HS-5 (cell line): ENCODE results near the gene ELOVL5.
"Not testable (repeated sequence)": the region's sequence is repeated elsewhere in the genome, so short reads cannot be mapped to it uniquely, and the experiment has no call there.

Source experiments
- DNase-seq: peaks from one replicate; pipeline ENCODE4 v3.0.0-alpha.2; 2012; ENCODE audit warnings: low read depth

Gene ELOVL5

DNA sequence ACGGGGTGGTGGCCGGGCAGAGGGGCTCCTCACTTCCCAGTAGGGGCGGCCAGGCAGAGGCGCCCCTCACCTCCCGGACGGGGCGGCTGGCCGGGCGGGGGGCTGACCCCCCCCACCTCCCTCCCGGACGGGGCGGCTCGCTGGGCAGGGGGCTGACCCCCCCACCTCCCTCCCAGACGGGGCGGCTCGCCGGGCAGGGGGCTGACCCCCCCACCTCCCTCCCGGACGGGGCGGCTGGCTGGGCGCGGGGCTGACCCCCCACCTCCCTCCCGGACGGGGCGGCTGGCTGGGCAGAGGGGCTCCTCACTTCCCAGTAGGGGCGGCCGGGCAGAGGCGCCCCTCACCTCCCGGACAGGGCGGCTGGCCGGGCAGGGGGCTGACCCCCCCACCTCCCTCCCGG is 43.8 kb downstream of the ELOVL5 start:
- DNase-seq = not testable (repeated sequence)

DNA sequence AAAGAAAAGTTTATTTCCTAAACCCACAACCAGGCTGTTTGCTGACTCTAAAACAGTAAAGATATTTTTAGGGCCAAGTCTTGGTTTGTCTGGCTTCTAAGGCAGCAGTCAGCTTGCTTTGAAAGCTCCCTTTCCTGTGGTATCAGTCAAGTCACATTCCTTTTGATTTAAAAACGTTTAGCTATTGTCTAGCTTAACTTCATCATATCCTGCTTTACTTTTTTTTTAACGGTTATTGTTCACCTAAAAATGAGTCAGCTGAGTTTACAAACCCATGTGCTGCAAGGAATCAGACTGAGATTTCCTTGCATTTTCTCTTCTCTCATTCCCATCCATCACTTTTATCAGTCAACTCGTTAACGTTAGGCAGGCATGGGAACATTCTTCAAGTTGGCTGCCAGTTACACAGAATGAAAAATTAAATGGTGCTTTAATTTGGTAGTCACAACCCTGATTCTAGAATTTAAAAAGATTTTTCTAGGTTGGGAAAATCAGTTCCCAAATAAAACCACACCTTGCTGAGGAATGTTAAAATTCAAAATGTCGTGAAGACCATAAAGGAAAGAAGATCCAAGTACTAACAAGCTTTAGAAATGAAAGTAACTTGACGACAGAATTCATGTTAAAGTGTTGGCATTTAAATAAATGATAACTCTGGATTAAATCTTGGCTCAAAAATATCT is 45.9 kb downstream of the ELOVL5 start:
- peak; percentile 70 for DNase-seq

DNA sequence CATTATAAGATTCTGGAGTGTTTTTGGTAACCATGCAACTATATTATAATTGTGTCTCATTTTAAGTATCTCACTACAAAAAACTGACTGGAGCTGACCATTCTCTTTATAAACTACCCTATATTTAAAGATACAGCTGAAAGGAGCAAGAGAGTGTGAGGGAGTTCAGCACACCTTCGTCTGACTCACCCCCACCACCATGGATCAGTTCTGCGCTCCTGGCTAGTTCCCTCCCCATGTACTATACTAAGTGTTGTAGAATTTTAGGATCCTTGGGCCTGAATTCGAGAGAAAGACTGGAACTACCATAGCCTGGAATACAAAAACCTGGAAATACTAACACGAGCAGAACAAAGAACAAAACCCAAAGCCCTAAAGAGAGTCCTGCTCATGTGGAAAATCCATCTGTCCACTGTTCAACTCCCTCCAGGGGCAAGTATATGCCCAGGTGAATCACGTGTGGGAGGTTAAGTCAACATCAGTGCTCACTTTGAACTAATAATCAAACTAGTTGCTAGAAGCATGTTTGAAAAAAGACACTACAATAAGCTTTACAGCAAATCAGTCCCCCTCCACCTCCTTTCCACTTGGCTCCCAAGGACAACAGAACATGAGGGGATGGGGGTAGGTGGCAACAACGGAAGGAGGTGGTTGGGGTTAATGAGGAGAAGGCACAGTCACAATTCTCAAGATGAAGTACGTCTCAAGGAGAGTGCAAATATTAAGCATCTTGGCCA is 46.8 kb downstream of the ELOVL5 start:
- no peak for DNase-seq

DNA sequence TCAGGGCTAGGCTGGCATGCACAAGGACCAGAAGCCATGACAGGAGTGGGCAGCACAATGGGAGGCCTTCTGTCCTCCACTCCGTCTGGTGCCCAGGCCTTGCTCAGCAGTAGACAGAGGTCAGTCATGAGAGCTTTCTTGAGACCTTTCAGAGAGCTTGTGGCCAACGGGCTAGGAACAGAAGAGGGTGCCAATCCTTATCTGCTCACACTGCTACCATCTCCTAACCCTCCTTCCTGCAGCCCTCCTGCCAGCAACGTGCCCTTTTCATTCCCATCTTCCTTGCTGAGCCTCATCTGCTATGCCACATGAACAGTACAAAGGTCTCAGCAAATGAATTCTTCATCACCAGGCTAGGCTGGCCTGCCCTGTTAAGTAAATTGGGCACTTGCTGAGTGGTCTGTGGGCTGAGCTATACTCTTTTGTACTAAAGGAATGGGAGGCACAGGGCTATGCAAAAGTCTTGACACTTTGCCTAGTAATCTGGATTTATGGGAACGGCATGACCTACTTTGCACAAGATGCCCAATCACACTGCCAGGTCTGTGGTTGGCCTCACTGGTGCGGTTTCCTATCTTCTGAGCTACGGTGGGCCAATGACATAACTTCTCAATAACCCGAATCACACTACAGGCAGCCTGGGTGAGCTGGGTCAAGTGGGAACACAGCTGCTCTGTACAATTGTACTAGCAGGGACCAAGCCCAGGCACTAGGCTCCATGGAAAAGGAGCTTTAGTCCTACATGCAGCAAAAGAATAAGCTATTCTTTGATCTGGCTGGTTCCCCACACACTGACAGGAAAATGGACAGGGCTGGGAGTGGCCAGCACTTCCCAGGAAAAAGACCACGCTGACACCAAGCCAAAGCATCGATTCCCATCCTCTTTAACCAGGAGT is 47.8 kb downstream of the ELOVL5 start:
- DNase-seq = no peak

DNA sequence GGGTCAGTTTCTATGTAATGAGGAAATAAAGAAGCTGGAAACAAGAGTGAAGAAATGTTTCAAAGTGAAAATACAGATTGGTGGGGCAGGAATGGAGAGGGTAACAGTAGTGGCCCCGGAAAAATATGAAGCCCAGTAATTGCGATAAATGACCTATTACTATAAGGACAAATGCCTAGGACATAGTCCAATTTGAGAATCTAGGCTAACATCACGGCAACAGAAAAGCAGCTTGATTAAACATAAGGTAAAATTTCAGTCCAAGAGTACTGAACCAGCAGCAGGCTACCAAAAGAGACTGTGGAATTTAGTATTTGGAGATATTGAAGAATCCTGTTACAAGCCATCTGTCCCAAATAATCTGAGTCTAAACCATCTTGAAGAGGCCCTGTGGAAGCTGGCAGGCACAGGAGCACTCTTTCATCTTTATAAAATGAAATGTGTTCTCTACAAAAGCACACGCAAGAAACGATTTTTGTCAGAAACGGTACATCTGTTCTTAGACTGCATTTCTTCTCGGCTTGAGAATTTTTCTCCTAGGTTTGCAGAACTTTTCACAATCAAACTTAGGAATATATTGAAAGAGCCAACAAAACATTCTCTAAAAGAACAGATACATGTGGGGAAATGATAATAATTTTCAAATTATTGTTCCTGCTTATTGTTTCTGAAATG is 49.3 kb downstream of the ELOVL5 start:
- DNase-seq = no peak

DNA sequence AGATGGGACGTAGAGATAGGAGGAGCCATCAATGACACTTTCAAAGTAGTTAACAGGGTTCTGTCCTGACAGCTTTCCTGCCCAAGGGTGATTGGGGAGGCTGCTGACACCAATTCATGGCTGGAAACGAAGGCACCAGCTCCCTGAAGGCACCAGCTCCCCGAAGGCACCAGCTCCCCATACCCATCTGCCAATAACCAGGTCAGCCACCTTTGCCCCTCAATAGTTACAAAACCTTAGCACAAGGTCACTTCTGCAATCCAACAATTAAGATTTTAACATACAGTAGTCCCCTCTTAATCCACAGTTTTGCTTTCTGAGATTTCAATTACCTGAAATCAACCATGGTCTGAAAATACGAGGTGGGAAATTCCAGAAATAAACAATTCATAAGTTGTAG is 51.7 kb downstream of the ELOVL5 start:
- DNase-seq = no peak

DNA sequence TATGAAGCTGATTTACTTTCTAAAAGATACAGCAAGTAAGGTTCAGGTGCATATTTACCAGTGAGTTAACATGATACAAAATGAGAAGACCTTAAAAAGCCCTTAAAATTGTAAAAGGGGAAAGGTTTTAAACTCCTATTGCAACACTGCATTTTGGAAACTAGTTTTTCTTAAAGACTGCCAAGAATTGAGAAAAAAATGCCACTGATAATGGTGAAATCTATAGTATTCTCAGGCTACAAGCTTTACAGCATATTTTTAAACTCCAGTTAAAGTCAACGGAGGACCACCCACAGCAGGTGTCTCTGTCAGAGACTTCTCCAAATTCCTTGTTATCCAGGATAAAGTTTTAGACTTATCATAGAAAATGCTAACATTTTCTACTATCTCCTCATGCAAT is 53.6 kb downstream of the ELOVL5 start:
- no peak for DNase-seq

DNA sequence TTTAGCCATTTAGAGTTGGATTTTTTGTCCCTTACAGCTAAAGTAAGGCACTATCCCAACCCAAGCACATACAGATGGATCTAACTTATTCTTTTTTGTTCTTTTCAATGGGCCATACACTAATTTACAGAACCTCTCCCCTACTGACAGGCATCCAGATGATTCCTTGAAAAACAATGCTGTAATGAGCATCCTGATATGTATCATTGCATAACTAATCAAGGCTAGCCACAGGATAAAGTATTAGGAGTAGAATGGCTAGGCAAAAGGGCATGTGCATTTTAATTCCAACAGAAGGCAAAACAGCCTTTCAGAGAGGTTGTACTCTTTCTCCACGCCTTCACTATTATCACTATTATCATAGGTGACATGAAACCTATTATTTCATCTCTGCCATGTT is 54.1 kb downstream of the ELOVL5 start:
- DNase-seq = no peak

DNA sequence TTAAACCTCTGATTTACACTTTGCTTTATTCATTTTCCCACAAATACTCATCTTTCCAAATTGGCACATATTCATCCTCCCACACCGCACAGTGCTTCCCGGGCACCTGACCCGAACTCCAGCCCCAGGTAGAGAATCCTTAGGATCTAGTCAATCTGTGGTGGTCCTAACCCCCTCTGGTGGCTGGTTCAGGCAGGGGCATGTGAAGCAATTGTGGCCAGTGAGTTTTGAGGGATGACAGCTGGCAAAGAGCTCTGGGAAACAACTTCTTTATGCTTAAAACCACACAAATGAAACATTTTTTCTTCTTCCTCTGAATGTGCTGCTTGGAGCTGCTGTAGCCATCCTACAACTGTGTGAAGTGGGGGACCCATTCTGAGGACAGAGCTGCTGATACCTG is 54.7 kb downstream of the ELOVL5 start:
- DNase-seq = no peak

DNA sequence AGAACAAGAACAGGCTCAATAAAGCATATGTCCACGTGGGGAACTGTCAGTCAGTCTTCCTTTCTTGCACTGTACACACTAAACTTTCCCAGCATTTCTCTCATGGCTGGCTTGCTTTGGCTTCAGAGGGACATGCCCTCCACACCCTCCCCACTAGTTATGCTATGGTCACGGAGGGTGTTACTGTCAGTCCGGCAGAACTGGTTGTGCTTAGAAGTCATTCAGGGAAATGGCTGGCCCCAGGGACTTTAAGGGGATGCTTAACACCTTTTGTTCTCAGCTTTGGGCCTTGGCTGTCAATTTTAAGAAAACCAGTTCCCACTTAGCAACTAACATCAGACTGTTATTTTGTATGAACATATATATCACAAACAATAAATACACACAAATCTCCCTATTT is 55.1 kb downstream of the ELOVL5 start:
- no peak for DNase-seq

DNA sequence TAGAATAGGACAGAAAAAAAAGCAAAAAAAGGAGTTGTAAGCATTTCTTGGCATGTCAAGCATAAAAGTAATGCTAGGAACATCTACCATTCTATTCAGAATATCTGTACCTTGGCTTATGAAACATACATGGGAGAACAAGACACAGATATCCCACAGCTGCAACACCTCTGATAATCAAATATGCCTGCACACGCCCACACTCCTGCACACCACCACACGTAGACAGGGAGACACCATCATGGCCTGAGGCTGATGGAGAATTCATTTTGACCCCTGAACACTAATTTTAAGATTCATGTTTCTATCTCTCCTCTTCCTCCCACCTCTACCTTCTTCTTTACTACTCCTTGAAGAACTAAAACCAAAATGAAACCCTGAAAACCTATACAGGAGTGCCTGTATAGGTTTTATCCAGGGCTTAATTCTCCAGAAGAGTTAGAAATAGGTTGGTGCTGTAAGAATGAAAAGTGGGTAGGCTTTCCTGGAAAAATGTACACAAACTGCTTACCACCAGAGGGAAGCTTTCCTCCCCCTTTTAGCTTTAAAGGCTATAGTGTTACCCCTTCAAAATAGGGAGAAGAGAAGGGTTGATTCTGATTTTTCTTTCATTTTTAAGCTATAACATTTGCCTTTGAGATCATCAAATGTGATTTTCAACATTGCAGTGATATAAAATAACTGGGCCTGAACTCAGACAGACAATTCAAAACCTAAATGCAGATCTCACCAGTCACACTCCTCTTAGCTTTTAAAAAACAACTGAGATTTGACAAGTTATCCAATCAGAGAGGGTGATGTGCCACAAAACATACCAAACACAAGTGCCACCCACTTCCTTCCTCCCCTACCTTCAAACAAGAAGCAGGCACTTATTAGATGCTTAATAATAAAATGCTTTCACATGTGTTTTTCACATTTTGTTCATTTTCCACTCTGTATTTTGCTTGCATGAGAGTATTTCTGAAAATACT is 57.9 kb downstream of the ELOVL5 start:
- no peak for DNase-seq

DNA sequence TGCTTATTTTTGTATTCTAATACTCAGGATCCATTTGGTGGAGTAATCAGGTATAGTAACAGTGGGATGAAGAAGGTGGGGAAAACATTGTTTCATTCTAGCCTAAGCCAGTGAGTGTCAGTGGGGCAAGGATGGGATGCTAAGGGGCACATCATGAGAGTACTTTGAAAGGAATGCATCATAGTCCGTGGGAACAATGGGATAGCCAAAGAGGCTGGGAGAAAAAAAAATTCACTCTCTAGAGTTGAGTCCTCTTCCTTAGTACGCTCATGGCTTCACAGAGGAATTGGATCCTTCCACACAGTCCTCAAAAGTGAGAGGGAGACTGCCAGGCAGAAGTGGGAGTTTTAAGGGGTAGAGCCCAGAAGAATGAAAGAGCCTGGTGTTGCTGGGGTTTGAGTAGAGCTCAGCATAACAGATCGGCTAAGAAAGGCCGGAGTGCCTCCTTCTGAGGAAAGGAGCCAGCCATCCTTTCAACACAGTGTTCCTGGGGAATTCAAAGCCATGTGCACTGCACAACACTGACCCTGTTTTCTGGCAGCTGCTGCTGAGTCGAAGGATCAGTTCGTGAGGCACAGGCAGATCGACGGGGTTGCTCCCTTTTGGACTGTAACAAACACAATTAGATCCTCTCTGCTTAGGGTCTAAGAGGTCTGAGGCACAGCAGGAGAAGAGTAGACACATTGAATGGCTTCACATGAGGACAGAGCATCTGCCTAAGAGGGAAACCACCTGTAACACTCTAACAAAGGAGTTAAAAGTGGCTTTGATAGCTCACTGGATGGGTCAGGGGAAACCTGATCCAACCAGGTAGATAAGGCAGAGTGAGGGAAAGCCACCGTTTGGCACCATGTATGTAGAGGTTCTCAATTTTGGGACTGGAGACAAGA is 61.2 kb downstream of the ELOVL5 start:
- DNase-seq = no peak

DNA sequence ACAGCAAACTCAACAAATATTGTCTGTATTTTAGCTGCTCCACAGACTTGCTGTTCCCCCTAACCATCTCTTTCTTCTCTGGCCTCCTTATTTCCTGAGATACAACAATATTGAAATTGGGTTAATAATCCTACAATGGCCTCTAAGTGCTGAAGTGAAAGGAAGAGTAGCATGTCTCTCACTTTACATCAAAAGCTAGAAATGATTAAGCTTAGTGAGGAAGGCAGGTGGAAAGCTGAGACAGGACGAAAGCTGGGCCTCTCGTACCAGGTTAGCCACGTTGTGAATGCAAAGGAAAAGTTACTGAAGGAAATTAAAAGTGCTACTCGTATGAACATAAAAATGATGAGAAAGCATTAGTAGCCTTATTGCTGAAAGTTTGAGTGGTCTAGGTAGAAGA is 63.8 kb downstream of the ELOVL5 start:
- no peak for DNase-seq

DNA sequence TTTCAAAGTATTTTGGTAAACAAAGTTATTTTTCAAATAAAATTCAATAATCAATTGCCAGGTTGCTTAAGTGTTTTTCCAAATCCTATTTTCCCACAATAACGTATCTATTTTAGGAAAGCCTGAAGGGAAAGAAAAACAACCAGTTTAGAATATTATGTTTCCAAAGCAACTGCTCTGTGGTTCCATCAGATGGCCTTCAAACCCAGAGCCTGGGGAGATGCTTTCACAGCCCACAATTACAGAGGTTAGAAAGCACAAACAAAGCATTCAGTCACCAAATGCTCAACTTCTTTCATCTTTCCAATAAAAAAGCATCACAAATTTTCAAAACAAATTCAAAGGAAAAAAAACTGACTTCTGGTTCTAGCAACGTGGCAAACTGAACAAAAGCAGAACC is 66.0 kb downstream of the ELOVL5 start:
- DNase-seq = no peak

DNA sequence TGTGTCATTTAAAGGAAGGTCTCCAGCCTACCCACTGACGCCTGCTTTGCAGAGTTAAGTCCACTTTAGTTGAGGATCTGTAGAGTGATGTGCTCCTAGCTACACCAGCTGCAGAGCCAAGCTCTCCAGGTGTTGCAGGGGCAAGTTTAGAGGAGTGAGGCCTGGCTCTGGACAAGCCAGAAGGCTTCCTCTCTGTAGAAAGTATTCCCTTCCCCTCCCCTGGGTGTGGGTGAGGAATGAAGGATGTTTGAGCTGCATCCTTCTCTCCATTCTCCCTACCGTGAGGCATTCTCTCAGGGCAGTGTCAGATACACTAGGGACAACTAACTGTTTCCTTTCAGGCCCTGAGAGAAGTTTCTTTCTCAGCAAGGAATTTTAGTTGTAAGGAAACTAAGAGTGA is 66.5 kb downstream of the ELOVL5 start:
- DNase-seq = no peak

DNA sequence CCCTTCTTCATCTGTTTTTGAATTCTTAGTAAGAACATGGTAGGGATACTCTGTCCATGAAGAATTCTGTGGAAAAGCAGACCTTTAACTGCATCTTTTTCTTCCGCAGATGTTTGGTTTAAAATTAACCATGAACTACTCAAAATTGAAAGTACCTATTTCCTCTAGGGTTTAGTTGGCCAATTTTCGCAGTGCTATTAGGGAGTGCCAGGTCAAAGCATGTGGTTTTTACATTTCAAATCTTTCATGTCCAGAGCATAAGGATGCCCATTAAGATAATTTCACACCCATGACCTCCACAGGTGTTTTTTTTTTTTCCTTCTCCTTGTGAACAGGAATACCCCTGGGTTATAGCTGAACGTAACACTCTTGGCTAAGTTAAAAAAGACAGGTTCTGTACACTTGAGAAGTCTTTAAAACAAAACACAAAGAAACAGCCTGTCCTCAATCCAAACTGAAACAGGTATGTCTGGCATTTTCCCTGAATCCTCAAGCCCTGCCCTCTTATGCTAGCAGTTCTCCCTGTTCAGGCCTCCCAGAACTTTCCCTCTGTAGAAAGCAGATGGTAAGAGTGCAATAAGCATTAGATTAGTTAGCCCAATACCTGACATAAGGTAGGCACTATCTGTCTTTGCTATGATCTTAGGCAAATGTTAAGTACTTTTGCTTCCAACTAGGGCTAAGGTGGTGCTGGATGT is 67.1 kb downstream of the ELOVL5 start:
- DNase-seq = no peak

DNA sequence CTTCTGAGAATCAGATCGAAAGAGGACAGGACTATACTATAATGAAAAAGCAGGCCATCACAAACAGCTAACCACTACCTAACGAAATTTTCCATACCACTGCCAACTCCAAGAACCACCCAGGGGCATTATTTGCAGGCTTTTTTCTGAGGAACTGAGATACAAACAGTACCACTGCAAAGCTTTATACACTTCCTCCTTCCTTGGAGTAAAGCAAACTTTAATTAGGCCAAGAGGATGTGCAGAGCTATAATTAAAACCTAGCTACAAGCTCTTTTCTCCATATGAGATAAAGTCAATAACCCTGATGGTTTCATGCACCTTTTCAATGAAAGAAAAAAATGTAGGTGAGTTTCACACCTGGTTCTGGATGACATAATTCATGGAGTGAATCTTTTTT is 68.5 kb downstream of the ELOVL5 start:
- no peak for DNase-seq

DNA sequence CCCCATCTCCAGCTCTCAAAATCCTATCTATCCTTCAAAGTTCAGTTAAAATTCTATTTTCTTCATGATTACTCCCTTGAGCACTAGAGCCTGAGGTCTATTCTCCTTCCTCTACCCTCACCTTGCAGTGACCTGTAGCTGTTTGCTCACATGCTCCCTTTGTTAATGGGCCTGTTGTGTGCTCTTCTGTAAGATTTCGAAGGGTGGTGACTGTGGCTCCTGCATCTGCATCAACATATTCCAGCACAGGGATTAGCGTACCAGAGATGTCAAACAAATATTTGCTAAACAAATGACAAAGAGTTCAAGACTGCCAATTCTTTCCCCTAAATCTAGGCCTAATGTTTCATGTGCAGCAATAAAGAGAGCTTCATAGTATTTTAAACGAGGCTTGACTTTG is 69.5 kb downstream of the ELOVL5 start:
- no peak for DNase-seq

DNA sequence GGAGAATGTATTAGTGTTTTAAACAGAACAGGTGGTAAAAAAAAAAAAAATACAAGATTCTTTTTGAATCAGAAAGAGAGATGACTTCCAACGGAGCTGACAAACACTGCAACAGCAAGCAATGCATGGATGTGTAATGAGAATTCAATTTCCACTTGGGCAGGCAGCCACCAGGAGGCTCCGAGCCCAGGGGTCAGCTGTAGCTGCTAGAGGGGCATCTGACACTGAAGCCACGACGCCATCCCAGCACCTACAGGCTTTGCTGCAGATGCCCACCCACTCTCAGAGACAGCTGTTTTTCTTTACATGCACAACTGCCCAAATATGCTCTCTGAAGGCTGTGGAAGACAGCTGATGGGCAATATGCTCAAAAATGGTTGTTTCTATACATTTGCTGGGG is 75.4 kb downstream of the ELOVL5 start:
- DNase-seq = no peak

DNA sequence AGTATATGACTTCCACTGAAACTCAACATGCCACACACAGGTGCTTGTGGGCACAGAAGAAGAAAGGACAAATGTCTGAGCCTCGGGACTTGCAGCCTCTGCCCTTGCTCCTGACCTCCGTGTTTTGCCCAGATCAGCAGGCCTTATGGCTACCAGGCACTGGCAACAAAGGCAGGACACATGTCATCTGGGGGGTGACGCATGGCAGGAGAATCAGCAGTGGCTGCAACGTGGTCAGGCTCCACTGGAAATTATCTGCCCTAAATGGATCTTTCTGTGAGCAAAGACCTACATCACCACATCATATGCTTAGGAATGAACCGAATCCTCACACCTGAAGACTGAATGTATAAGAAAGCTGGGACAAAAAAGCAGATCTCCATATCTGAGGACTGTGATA is 78.9 kb downstream of the ELOVL5 start:
- no peak for DNase-seq
